GM19452 (cell line): ENCODE data around the gene CACNG5.

Experiments
- ATAC-seq: cut with Tn5 transposase; IDR thresholded peaks from one replicate; pipeline ENCODE4 v1.9.1; 2021; ENCODE audit not compliant: unreplicated experiment

CACNG5 gene

GRCh38 chr17:66819466-66819865 lies 15.5 kb upstream of the CACNG5 start:
- ATAC-seq: no peak

DNA sequence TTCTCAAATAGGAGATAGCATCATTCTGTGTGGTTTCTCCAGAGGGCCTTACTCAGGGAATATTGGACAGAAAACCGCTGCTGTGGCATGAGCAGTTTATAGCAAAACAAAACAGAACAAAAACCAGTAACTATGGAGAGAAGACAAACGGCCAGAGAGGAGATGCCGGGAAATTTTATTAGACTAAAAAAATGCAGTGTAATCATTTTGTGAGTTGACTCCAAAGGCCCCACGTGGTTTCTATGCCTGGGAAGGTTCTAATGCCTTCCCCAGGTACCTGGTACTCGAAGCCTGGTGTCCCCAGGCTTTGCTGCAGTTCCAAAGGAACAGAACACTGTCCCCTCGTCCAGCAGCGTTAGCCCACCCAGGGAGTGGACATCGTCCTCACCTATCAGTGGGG lies 12.9 kb upstream of the CACNG5 start:
- no peak for ATAC-seq

DNA sequence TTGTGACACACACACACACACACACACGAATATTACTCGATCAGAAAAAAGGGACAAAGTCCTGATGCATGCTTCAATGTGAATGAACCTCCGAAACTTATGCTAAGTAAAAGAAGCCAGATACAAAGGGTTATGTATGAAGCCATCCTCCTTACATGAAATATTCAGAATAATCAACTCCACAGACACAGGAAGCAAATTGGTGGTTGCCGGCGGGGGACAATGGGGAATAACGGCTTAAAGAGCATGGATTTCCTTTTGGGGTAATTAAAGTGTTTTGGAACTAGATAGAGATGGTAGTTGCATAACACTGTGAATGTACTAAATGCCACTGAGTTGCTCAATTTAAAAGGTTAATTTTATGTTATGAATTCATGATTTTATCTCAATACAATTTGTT lies 8.1 kb upstream of the CACNG5 start:
- ATAC-seq: no peak

DNA sequence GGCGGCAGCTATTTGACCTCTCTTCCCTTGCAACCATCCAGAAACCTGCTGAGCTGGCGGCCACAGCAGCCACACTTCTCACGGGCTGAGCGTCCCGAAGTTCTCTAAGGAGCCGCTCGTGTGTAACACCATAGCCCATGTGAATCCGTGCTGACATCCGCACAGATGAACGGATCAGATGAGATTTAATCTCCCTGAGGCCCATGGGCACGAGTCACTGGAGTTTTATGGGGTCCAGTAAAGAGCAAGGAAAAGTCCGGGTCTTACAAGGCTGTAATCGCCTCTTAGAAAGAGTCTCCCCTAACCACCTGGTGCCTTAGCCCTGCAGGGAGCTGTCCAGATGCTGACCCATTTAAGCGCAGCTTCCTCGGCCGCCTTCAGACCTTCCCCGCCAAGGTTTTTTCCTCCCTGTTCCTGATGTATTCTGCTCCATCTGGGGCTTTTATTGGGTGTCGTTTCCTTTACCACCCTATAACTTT lies 5.5 kb upstream of the CACNG5 start:
- ATAC-seq: no peak

- no peak for ATAC-seq
These were observed 5.0 kb upstream of the CACNG5 start for GRCh38 chr17:66829883-66830282.

GRCh38 chr17:66830451-66830850 lies 4.5 kb upstream of the CACNG5 start:
- no peak for ATAC-seq

DNA sequence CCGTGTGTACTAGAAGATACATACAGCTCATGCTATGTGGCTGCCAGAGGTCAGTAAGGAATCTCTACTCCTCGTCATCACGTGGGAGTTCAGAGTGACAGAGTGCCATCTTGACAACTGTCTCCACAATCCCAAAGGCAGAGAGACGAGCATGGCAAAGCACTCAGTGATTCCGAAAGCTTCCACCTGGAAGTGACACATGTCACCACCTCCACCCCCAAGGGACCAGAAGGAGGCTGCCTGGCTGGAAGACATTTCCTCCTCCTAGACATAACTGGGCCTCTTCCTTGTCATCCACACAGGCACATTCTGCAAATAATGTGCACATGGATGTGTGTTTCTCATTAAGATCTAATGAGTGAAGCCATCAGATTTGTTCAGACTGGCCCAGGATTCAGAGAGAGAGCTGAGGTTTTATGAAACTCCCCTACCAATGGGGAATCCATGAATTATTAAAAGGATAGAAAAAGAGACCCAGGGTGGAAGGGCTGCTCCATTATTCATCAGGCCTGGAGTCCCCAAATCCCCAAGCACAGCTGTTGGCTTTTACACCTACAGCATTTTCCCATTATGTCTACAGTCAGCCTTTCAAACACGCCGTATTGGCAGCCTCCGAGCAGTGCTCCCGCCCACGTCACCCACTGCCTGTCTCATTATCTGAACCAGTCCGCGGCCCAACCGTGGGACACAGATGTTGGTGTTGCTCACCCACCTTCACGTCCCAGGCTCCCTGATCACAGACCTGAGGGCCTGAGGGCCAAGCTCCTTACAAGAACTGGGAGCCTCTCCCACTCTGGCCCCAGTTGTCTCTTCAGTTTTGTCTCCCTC lies 3.3 kb upstream of the CACNG5 start:
- no peak for ATAC-seq

DNA sequence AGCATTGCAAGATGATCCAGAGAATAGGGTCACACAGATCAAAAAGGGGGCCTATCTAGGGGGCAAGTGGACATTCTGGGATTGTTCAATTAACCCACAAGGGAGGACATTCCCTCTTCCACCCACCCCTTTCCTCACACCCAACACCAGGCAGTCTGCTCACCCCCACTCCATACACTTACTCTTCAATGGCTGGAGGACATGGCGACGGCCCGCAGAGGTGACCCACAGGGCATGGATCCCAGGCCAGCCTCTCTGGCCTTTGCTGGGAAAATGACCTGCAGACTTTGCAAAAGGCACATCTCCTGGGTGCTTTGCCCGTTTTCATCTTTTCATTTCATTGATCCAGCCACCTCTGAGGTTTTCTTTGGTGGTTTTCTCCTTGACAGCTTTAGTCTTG lies 1.7 kb upstream of the CACNG5 start:
- ATAC-seq: no peak

- no peak for ATAC-seq
These were observed 445 bp upstream of the CACNG5 start for GRCh38 chr17:66834426-66834918.

- ATAC-seq: no peak
These were observed 559 bp downstream of the CACNG5 start for GRCh38 chr17:66835476-66835875.

GRCh38 chr17:66836063-66837005 lies 1.4 kb downstream of the CACNG5 start:
- no peak for ATAC-seq

DNA sequence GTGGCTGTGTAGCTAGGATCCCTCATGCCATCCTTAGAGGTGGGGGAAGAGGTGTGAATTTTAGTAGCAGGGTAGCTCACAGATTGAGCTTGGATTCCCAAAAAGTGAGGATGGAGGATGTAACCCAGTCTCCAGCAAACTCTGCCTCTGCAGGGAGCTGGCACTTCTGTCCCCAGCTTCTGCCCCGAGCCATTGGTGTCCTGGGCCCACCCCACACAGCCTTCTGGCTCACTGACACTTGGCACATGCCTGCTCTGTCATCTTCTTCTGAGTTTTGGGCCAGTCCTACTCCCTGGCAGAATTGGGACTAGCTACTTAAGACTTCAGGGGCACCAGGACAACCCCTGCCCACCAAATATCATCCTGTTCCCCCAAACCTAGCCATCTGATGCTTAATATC lies 2.3 kb downstream of the CACNG5 start:
- no peak for ATAC-seq

DNA sequence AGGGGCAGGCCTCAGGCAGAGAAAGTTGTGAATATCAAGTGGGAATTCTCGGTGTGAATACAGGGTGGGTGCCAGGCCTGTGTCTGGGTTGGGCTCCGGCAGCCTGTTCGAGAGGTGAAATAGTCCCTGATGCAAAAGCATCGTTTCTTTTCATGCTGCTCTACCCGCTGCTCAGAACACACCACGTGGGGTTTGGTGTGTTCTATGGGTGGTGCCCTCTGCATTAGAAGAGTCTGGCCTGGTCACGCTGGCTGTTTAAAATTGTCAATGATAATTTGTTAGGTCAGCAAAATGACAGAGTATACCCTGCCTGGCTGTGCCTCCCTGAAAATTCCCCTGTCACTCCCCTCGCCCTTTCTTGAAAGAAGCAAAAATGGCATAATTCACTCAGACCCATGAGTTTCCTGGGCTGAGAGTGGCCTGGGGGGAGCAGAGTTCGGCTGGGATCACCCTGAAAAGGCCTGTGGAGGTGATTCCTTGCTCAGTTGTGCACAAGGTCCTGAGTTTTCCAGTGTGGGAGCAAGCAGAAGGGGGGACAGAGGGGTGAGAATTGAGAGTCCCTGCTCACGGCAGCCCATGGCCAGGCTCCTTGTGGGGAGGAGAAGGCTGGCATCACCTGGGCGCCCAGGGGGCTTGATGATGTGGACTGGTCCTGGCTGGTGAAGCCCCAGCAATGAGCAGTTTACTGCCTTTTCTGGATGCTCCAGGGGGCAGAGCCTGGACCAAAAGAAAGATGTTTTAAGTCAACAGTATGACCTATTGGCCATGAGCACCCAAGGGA lies 3.2 kb downstream of the CACNG5 start:
- ATAC-seq: no peak

GRCh38 chr17:66839616-66840015 lies 4.7 kb downstream of the CACNG5 start:
- no peak for ATAC-seq

DNA sequence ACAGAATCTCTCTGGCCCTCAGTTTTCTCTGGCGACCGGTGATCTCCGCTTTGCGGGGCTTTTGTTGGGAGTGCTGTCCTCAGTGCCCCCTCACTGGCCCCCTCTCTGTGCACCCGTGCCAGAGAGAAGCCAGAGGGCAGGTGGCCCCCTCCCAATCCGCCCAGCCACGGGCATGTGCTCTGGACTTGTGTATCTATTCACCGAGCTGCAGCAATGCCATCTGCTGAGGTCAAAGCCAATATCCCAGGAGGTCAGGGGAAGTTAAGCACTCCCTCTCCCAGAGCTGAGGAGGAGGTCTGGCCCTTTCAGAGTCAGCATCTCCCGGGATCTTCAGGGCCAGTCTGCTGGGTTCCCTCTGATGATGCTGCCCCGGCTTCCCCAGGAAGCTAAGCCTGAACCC lies 5.1 kb downstream of the CACNG5 start:
- ATAC-seq: no peak

- ATAC-seq: no peak
These were observed 6.4 kb downstream of the CACNG5 start for GRCh38 chr17:66841328-66841727.

DNA sequence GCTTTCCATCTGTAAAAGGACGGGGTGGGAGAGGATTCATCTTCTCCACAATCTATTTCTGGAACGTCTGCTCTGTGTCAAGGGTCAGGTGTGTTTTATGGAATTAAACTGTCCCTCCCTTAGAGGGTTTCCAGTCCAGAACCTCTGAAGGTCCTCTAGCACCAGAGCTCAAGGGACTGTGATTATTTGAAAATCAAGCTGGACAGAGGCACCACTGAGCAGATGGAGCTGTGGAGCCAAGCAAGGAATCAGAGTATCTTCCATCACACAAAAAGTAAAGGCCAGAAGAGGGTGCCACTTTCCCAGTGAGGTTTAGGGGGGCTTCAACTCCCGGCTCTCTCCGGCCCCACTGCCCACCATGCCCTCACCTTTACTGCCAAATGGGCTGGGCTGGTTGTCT lies 6.8 kb downstream of the CACNG5 start:
- no peak for ATAC-seq

GRCh38 chr17:66842505-66842904 lies 7.6 kb downstream of the CACNG5 start:
- ATAC-seq: no peak

- ATAC-seq: no peak
These were observed 8.0 kb downstream of the CACNG5 start for GRCh38 chr17:66842959-66843358.

DNA sequence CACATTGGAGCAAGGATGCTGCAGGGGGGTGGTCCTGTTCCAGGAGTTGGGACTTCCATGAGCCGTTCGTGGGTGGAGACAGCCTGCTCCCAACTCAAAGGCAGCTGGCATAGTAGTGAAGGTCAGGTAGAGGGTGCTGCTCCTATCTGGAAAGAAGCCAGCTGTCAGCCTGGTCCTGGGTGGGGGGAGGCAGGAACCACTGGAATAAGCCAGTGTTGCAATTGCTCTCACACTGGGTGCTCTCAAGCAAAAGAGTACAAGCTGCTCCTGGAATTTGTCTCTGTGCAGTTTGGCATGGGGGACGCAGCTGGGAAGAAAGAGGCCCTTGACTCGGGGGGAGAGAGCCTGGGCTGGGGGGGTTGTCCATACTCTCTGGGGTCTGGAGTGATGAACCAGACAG lies 8.7 kb downstream of the CACNG5 start:
- ATAC-seq: no peak

GRCh38 chr17:66847704-66848103 lies 12.8 kb downstream of the CACNG5 start:
- no peak for ATAC-seq
